ENCODE measurements around the gene PLEKHM1.

Gene PLEKHM1

DNA sequence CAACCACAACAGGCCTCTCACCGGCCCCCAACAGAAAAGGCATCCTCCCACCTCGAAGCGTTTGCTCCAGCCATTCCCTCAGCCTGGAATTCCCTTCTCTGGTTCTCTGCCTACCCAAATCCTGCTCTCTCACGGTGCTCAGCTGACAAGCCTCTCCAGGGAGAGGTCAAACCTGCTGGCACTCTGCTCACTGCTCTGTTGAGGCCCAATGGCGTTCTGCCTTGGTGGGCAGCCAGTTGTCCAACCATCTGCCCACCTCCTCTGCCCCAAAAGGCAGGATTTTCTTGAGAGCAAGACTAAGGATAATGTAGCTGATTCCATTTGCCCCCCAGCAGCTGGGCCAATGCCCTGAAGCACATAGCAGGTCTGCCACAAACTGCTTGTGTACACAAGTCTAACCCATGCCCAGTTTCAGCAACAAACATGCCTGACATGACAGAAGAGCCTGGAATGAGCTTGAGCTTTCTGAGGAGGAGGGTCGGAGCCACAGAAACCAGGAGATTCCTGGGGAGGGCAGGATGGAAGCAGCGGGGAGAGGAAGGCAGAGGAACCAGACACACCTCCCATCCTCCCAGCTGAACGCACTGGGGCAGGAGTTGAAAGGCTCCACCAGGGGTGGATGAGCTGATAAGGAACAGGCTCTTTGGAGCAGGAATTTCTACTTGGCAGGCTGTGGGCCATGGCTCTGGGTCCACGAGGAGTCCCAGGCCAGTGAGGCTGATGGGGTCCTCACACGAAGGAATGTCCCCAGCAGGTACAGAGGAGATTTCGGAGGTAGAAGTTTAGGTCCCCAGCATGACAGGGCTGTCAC, 81.7 kb downstream of the PLEKHM1 start:
- H3K4me3 ChIP-seq (ENCODE audit: low read depth, low read length), result no peak overlapping the region
- TF ChIP-seq MYC (IDR thresholded peaks at IDR 0.05; ENCODE audit: low read depth, low read length) (no peak), POLR2A (IDR thresholded peaks at IDR 0.05; ENCODE audit: extremely low read depth, insufficient read length) (no peak)
- TF ChIP-seq, protein P1, sequence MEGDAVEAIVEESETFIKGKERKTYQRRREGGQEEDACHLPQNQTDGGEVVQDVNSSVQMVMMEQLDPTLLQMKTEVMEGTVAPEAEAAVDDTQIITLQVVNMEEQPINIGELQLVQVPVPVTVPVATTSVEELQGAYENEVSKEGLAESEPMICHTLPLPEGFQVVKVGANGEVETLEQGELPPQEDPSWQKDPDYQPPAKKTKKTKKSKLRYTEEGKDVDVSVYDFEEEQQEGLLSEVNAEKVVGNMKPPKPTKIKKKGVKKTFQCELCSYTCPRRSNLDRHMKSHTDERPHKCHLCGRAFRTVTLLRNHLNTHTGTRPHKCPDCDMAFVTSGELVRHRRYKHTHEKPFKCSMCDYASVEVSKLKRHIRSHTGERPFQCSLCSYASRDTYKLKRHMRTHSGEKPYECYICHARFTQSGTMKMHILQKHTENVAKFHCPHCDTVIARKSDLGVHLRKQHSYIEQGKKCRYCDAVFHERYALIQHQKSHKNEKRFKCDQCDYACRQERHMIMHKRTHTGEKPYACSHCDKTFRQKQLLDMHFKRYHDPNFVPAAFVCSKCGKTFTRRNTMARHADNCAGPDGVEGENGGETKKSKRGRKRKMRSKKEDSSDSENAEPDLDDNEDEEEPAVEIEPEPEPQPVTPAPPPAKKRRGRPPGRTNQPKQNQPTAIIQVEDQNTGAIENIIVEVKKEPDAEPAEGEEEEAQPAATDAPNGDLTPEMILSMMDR (IDR thresholded peaks at IDR 0.05; ENCODE audit: low read depth, low read length), result no peak
- TF ChIP-seq, protein P2, sequence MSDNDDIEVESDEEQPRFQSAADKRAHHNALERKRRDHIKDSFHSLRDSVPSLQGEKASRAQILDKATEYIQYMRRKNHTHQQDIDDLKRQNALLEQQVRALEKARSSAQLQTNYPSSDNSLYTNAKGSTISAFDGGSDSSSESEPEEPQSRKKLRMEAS (IDR thresholded peaks at IDR 0.05; ENCODE audit: low read depth, low read length), result no peak
- no peak for DNase-seq (ENCODE audit: low read depth)

DNA sequence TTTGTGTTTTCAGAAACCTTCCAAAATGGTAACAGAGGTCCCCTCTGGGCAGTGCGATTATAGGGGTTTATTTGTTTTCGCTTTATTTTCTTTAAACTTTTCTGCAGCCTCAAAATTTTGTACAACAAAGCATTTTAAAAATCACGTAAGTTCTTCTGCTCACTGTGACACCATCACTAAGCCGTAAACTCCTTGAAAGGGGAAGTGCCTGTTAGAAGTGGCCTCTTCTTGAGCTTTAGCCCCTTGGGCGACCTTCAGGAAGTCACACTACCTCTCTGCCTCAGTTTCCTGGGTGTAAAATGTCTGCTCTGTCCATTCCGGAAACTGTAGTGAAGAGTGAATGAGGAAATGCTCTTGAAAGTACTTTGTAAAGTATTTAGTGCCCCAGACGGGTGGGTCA, 84.4 kb downstream of the PLEKHM1 start:
- no peak overlapping the region for H3K4me3 ChIP-seq (ENCODE audit: low read depth, low read length)
- TF ChIP-seq, protein P2 (IDR thresholded peaks at IDR 0.05; ENCODE audit: low read depth, low read length), result no peak
- TF ChIP-seq POLR2A (IDR thresholded peaks at IDR 0.05; ENCODE audit: extremely low read depth, insufficient read length) (no peak), MYC (IDR thresholded peaks at IDR 0.05; ENCODE audit: low read depth, low read length) (no peak)
- TF ChIP-seq, protein P1 (IDR thresholded peaks at IDR 0.05; ENCODE audit: low read depth, low read length), result no peak
- peak; percentile 64 for DNase-seq (ENCODE audit: low read depth)

DNA sequence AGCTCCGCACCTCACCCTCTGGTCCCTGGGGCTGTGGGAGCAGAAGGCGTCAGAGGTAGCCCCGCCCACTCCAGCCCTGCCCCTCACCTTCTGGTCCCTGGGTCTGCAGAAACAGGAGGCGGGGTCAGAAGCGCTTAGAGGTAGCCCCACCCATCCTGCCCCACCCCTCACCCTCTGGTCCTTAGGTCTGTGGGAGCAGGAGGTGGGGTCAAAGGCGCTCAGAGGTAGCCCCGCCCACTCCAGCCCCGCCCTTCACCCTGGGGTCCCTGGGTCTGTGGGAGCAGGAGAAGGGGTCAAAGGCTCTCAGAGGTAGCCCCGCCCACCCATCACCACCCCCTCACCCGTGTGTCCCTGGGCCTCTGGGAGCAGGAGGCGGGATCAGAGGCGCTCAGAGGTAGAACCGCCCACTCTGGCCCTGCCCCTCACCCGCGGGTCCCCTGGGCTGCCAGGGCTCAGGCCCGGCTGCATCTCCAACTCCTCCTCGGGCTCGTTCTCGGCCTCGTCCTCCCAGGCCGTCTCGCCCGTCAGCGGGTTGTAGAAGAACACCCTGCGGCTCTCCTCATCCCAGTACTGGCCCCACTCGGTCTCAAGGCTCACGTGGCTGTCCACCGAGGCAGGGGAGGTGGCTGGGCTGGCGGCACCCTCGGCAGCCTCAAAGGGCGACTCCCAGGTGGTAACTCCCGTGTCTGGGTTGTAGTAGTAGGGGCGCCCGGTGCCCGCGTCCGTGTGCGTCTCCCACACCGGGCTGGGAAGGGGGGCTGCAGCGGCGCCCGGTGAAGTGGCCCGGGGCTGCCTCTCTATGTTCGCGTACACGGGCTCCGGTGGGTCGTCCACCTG, 85.1 kb downstream of the PLEKHM1 start:
- no peak for TF ChIP-seq MYC (IDR thresholded peaks at IDR 0.05; ENCODE audit: low read depth, low read length)
- TF ChIP-seq, protein P1 (IDR thresholded peaks at IDR 0.05; ENCODE audit: low read depth, low read length), result no peak
- TF ChIP-seq POLR2A (IDR thresholded peaks at IDR 0.05; ENCODE audit: extremely low read depth, insufficient read length), result no peak
- TF ChIP-seq, protein P2 (IDR thresholded peaks at IDR 0.05; ENCODE audit: low read depth, low read length), result no peak
- no peak overlapping the region for H3K4me3 ChIP-seq (ENCODE audit: low read depth, low read length)
- DNase-seq (ENCODE audit: low read depth), result no peak

DNA sequence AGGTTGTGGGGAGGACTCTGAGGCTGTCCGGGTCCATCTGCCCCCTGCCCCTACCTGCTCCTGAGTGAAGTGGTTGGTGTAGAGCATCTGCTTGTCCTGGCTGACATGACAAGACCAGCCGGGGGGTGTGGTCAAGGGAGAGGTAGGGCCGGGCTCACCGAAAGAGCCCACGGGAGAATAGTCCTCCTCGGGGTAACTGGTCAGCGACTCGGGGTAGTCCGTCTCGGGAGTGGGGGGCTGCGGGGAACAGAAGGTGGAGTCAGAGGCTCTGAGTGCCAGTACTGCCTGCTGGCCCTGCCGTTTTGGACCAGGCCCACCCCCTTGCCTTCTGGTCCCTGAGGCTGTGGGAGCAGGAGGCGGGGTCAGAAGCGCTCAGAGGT, 85.7 kb downstream of the PLEKHM1 start:
- TF ChIP-seq, protein P2 (IDR thresholded peaks at IDR 0.05; ENCODE audit: low read depth, low read length), result no peak
- no peak for TF ChIP-seq MYC (IDR thresholded peaks at IDR 0.05; ENCODE audit: low read depth, low read length)
- TF ChIP-seq POLR2A (IDR thresholded peaks at IDR 0.05; ENCODE audit: extremely low read depth, insufficient read length), result no peak
- no peak overlapping the region for H3K4me3 ChIP-seq (ENCODE audit: low read depth, low read length)
- DNase-seq (ENCODE audit: low read depth), result no peak

DNA sequence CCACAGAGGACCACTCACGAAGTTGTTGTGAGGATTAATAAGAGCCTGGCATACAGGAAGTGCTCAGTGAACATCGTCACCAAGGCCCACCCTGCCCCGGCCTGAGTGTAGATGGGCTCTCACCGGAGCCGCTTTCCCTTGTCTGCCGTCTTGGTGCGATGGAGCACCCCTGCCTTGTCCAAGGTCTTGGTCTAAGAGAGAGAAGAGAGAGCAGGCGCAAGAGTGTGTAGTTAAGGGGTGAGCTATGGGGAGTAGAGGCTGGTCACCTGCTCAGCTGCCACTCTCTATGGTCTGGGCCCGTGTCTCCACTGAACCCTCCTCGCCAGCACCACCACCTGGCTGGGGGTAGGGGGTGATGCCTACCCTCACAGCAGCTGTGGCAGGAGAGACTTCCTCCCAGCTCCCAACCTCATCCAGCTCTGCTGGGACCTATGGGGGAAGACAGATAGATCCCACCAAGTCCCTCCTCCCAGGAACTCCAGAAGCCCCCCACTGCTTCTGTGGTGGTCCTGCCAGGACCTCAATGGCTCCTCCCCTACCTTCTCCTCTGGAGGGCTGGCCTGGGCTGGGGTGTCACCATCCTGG, 86.5 kb downstream of the PLEKHM1 start:
- TF ChIP-seq POLR2A (IDR thresholded peaks at IDR 0.05; ENCODE audit: extremely low read depth, insufficient read length) (no peak), MYC (IDR thresholded peaks at IDR 0.05; ENCODE audit: low read depth, low read length) (no peak)
- TF ChIP-seq, protein P1 (IDR thresholded peaks at IDR 0.05; ENCODE audit: low read depth, low read length), result no peak
- TF ChIP-seq, protein P2 (IDR thresholded peaks at IDR 0.05; ENCODE audit: low read depth, low read length), result no peak
- no peak for DNase-seq (ENCODE audit: low read depth)
- H3K4me3 ChIP-seq (ENCODE audit: low read depth, low read length), result no peak overlapping the region
